Upper lobe of right lung (tissue), 1 donor: ENCODE measurements around the gene AP1B1. TPM values are rescaled to one million over a fixed set of nuclear protein-coding genes. Genes with fewer than 3 reads are reported as not detected.

Experiments
- ATAC-seq: fragments of 200-7000 bp; cut with Tn5 transposase; one replicate; pipeline ENCODE4 v1.9.1; 2020; ENCODE audit warnings: mild to moderate bottlenecking, moderate library complexity
- DNase-seq: peaks from one replicate; pipeline ENCODE4 v3.0.0-alpha.2; 2020
- H3K27ac ChIP-seq: fragments of 200-600 bp; one replicate; pipeline ENCODE4 v1.8.0; 2022
- H3K27me3 ChIP-seq: fragments of 200-600 bp; one replicate; pipeline ENCODE4 v1.8.0; 2022; ENCODE audit warnings: mild to moderate bottlenecking
- H3K36me3 ChIP-seq: fragments of 200-600 bp; one replicate; pipeline ENCODE4 v1.8.0; 2022
- H3K4me1 ChIP-seq: fragments of 200-600 bp; one replicate; pipeline ENCODE4 v1.8.0; 2022
- H3K4me3 ChIP-seq: fragments of 200-600 bp; one replicate; pipeline ENCODE4 v1.8.0; 2022; ENCODE audit warnings: mild to moderate bottlenecking
- H3K9me3 ChIP-seq: fragments of 200-600 bp; one replicate; pipeline ENCODE4 v1.8.0; 2022
- intact Hi-C: fragments of 100-400 bp; cut with DNase I; formaldehyde crosslinking; loops from one replicate; pipeline ENCODE4 v1.11.0; 2022
- total RNA-seq: library from RNA; stranded (reverse); fragmentation: NEBNext Ultra II Directional; extraction: Animal tissue kit (Norgen Biotek cat#: 25700); gene quantifications from one replicate; pipeline ENCODE4 v1.2.1, GENCODE V29; 2021
- TF ChIP-seq, protein P1 (sequence below): fragments of 200-600 bp; IDR thresholded peaks from one replicate; pipeline ENCODE4 v1.8.0; 2022; ENCODE audit warnings: antibody characterized with exemption
- donor health status: DM: no; HTN: yes; CAD: no; lungs with severe emphysema.

The AP1B1 gene
- total RNA-seq, 1 donor from 2014 or later, result 62.4 TPM

DNA sequence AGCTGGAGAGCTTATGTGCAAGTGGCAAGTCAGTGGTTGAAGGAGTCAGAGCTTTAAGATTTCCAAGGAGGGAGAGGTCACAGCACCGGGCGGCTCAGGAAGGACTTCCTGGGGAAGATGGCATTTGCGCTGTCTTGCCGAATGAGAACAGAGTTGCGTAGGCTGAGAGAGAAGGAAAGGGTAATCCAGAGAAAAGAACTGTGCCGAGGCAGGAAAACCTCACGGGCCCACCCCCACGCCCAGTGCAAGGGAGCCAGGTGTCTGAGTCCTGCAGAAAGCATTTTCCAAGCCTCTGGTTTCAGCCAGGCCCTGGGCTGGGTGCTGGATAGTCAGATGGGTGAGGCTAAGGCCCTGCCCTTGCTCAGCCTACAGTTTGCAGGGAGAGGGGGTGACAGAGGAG is 3.2 kb upstream of the AP1B1 start:
- no peak for ATAC-seq
- H3K9me3 ChIP-seq, result no peaks in the 10 kb centered on the region
- intact Hi-C loops, result no loop called here
- H3K27ac ChIP-seq, result no peak overlapping the region
- H3K4me1 ChIP-seq, result peaks cover 20% of the 10 kb centered on the region
- TF ChIP-seq, protein P1, sequence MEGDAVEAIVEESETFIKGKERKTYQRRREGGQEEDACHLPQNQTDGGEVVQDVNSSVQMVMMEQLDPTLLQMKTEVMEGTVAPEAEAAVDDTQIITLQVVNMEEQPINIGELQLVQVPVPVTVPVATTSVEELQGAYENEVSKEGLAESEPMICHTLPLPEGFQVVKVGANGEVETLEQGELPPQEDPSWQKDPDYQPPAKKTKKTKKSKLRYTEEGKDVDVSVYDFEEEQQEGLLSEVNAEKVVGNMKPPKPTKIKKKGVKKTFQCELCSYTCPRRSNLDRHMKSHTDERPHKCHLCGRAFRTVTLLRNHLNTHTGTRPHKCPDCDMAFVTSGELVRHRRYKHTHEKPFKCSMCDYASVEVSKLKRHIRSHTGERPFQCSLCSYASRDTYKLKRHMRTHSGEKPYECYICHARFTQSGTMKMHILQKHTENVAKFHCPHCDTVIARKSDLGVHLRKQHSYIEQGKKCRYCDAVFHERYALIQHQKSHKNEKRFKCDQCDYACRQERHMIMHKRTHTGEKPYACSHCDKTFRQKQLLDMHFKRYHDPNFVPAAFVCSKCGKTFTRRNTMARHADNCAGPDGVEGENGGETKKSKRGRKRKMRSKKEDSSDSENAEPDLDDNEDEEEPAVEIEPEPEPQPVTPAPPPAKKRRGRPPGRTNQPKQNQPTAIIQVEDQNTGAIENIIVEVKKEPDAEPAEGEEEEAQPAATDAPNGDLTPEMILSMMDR, result no peak
- no peaks in the 10 kb centered on the region for H3K27me3 ChIP-seq
- no peaks in the 10 kb centered on the region for H3K36me3 ChIP-seq
- no peak for DNase-seq
- H3K4me3 ChIP-seq, result no peak overlapping the region

DNA sequence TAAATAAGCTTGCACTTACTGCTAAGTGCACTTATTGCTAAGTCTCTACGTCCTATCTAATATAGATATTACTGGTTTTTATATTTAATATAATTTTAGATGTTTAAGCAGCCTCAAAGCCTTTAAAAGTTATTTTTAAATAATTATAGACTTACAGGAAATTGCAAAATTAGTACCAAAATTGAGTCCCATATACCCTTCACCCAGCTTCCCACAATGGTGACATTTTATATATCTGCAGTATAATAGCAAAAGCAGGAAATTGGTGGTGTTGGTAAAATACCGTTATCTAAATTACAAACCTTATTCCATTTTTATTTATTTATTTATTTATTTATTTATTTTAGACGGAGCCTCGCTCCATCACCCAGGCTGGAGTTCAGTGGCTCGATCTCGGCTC is 1.9 kb upstream of the AP1B1 start:
- intact Hi-C loops, result no loop called here
- ATAC-seq (no peak), DNase-seq (no peak)
- no peaks in the 10 kb centered on the region for H3K9me3 ChIP-seq
- TF ChIP-seq, protein P1, result no peak
- no peaks in the 10 kb centered on the region for H3K36me3 ChIP-seq
- no peak overlapping the region for H3K27ac ChIP-seq
- no peak overlapping the region for H3K4me3 ChIP-seq
- peaks cover 30% of the 10 kb centered on the region for H3K4me1 ChIP-seq
- H3K27me3 ChIP-seq, result no peaks in the 10 kb centered on the region

DNA sequence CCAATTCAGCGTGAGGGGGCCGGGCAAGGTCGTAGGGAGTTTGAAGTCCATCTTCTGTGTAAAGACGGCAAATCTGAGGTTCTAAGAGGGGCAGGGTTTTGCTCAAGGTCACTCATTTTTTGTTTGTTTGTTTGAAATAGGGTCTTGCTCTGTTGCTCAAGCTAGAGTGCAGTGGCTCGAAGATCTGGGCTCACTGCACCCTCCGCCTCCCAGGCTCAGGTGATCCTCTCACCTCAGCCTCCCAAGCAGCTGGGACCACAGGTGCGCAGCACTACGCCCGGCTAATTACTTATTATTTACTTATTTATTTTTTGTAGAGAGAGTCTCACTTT is 355 bp upstream of the AP1B1 start:
- Histone ChIP-seq H3K4me3 (peak overlapping the region; percentile 83), H3K9me3 (no peaks in the 10 kb centered on the region), H3K27me3 (no peaks in the 10 kb centered on the region), H3K4me1 (peaks cover 42% of the 10 kb centered on the region), H3K27ac (peak overlapping the region; percentile 84), H3K36me3 (no peaks in the 10 kb centered on the region)
- TF ChIP-seq, protein P1, result no peak
- DNase-seq, result no peak
- no peak for ATAC-seq
- intact Hi-C loops, result no loop called here

DNA sequence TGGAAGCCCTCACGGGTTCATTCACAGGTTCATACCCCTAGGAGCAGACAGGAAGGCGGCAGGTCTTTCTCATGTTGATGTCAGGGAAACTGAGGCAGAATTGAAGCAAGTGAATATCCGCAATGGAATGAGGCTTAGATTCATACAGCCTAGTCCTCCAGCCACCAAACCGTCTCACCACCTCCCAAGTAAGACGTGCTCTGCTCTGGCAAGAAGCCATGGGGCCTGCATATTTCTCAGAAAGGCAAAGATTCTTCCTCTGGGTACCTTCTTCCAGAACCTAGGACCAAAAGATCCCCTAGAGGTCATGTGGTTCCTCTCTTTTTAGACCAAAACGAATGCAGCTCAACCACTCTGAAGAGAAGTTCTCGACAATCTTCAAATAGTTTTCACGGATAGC is 1.7 kb downstream of the AP1B1 start:
- no peak for ATAC-seq
- peaks cover 58% of the 10 kb centered on the region for H3K4me1 ChIP-seq
- H3K27ac ChIP-seq, result peak overlapping the region; percentile 47
- intact Hi-C loops, result no loop called here
- H3K36me3 ChIP-seq, result peaks cover 6% of the 10 kb centered on the region
- no peak overlapping the region for H3K4me3 ChIP-seq
- TF ChIP-seq, protein P1, result no peak
- no peak for DNase-seq
- H3K27me3 ChIP-seq, result no peaks in the 10 kb centered on the region
- H3K9me3 ChIP-seq, result no peaks in the 10 kb centered on the region

DNA sequence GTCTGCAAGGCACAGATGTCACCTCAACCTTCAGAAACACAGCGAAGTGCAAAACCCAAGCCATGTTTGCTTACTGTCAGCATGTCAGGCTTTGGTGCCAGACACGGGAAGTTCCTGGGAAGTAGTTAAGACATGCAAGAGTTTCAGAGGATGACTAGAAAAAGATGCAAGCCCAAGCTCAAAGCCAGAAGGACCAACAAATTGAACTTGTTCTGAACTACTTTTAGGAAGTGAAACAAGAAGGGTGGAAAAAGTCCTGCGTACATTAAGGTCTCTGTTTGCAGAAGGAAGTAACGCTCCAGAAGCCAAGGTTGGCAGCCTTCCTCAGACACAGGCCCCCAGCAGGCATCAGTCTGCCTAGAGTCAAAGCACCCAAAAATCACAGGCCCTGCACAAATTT is 2.6 kb downstream of the AP1B1 start:
- H3K4me1 ChIP-seq, result peaks cover 58% of the 10 kb centered on the region
- no peaks in the 10 kb centered on the region for H3K9me3 ChIP-seq
- DNase-seq, result no peak
- no peaks in the 10 kb centered on the region for H3K27me3 ChIP-seq
- H3K36me3 ChIP-seq, result peaks cover 9% of the 10 kb centered on the region
- H3K4me3 ChIP-seq, result no peak overlapping the region
- intact Hi-C loops, result no loop called here
- peak; percentile 41 for ATAC-seq
- H3K27ac ChIP-seq, result peak overlapping the region; percentile 2
- TF ChIP-seq, protein P1, result no peak

DNA sequence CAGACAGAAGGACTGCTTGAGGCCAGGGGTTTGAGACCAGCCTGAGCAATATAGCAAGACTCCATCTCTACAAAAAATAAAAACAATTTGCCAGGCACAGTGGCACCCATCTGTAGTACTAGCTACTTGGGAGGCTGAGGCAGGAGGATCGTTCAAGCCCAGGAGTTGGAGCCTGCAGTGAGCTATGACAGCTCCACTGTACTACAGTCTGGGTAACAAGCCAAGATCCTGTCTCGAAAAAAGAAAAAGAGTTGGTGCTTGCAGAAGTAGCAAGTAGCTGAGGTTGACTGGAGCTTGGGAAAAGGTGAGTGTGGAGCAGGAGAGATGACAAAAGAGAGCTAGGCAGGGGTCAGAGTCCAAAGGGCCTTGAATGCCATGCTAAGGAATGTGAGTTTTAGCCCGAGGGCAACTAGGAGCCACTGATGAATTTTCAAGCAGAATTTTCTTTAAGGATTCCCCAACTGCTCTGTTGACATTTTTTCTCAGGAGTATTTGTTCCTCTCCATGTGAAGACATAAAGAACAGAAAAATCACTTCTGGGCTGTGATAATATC is 3.1 kb downstream of the AP1B1 start:
- peaks cover 58% of the 10 kb centered on the region for H3K4me1 ChIP-seq
- DNase-seq, result no peak
- intact Hi-C loops, result no loop called here

More for the DNA sequence above, 3.1 kb downstream of the AP1B1 start:
- TF ChIP-seq, protein P1, result no peak
- Histone ChIP-seq H3K4me3 (no peak overlapping the region), H3K36me3 (peaks cover 9% of the 10 kb centered on the region), H3K9me3 (no peaks in the 10 kb centered on the region), H3K27ac (peak overlapping the region; percentile 2), H3K27me3 (no peaks in the 10 kb centered on the region)
- no peak for ATAC-seq
